ENCODE data around the gene HDAC9. TPM values are rescaled to one million over a fixed set of nuclear protein-coding genes. Genes with fewer than 3 reads are reported as not detected.

HDAC9 gene
- total RNA-seq, 1 experiment from 2014 or later = 14.7 TPM

DNA sequence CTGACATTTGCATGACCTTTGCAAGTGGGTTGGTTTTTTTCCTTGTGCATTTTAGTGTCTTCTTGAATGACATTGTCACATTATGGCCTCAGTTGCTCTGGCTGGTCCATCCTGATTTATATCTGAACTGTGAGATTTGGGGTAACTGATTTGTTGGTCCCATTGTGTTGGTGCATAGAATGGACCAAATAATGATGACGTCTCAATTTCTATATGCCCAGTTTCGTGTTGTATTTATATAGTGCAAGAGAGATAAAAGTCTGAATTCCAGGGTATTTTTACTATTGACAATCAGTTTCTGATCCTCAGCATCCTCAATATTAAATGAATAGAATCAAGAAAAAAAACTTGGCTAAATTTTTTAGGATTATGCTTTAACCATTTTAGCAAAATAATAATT lies 281.8 kb downstream of the HDAC9 start:
- no peaks in the 10 kb centered on the region for H3K27me3 ChIP-seq (ENCODE audit: insufficient read depth, low read depth)
- no TSS peak for BruUV-seq (replicated peaks)
- DNase-seq = no peak

GRCh38 chr7:18778594-18778993 lies 283.0 kb downstream of the HDAC9 start:
- H3K36me3 ChIP-seq (ENCODE audit: low read depth) = no peaks in the 10 kb centered on the region
- no peak for TF ChIP-seq EZH2 (IDR thresholded peaks at IDR 0.05; ENCODE audit: low read depth)
- TF ChIP-seq CTCF (conservative IDR thresholded peaks at IDR 0.05) = no peak
- H3K79me2 ChIP-seq (ENCODE audit: low read depth) = no peaks in the 10 kb centered on the region
- H3K27ac ChIP-seq = no peak overlapping the region
- POLR2A ChIA-PET (ENCODE audit: unreplicated experiment) = interaction anchor here (0.7 kb wide), 1 partner anchor 130 kb away, joined by 3 read pairs; no protein-coding TSS in a partner anchor
- no peak overlapping the region for H2AFZ ChIP-seq
- H3K27me3 ChIP-seq (ENCODE audit: insufficient read depth, low read depth) = no peaks in the 10 kb centered on the region
- no TSS peak for BruUV-seq (replicated peaks)
- no peaks in the 10 kb centered on the region for H3F3A ChIP-seq (ENCODE audit: insufficient read depth, low read depth)
- CTCF ChIA-PET = no interaction called here
- no peak for DNase-seq
- intact Hi-C loops (cut with micrococcal nuclease; ENCODE audit: unreplicated experiment) = no loop called here
- H3K4me3 ChIP-seq = no peak overlapping the region
- no peaks in the 10 kb centered on the region for H3K4me1 ChIP-seq (replicated peaks; ENCODE audit: insufficient read depth)
- no peaks in the 10 kb centered on the region for H3K9me3 ChIP-seq (ENCODE audit: insufficient read depth, low read depth)
- no peak overlapping the region for H3K4me2 ChIP-seq
- H3K9me2 ChIP-seq (ENCODE audit: insufficient read depth) = no peaks in the 10 kb centered on the region
- no peaks in the 10 kb centered on the region for H4K20me1 ChIP-seq (ENCODE audit: insufficient read depth)

More for the DNA sequence above, 281.8 kb downstream of the HDAC9 start:
- Histone ChIP-seq H3K4me3 (no peak overlapping the region), H3K36me3 (ENCODE audit: low read depth) (no peaks in the 10 kb centered on the region), H3F3A (ENCODE audit: insufficient read depth, low read depth) (no peaks in the 10 kb centered on the region), H4K20me1 (ENCODE audit: insufficient read depth) (no peaks in the 10 kb centered on the region), H3K79me2 (ENCODE audit: low read depth) (no peaks in the 10 kb centered on the region), H3K9me3 (ENCODE audit: insufficient read depth, low read depth) (no peaks in the 10 kb centered on the region), H3K4me2 (no peak overlapping the region), H3K9me2 (ENCODE audit: insufficient read depth) (no peaks in the 10 kb centered on the region), H3K4me1 (replicated peaks; ENCODE audit: insufficient read depth) (no peaks in the 10 kb centered on the region), H3K27ac (no peak overlapping the region), H2AFZ (no peak overlapping the region)
- no peak for TF ChIP-seq EZH2 (IDR thresholded peaks at IDR 0.05; ENCODE audit: low read depth)
- TF ChIP-seq CTCF (conservative IDR thresholded peaks at IDR 0.05) = no peak
- CTCF ChIA-PET = no interaction called here
- POLR2A ChIA-PET (ENCODE audit: unreplicated experiment) = no interaction called here
- intact Hi-C loops (cut with micrococcal nuclease; ENCODE audit: unreplicated experiment) = no loop called here

DNA sequence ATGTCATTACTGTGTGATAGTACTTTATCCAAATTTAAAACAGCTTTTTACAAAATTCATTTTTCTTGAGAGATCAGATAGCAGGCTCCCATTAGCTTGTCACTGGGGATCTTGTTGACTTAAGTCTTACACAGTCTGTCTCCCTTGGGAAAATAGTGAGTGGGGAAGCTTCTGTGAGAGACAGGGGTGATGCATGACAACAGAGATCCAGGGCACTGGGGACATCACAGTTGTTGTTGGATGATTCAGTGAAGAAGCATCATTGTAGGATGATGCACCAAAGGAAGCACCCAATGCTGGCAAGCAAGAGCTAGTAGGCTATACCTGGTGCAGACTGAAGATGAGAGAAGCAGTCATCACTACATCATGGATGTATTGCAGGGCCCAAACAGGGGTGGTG lies 284.7 kb downstream of the HDAC9 start:
- POLR2A ChIA-PET (ENCODE audit: unreplicated experiment) = no interaction called here

More for the DNA sequence above, 284.7 kb downstream of the HDAC9 start:
- BruUV-seq (replicated peaks) = no TSS peak
- no peak overlapping the region for H3K27ac ChIP-seq
- CTCF ChIA-PET = no interaction called here
- TF ChIP-seq EZH2 (IDR thresholded peaks at IDR 0.05; ENCODE audit: low read depth) = no peak
- no peak for TF ChIP-seq CTCF (conservative IDR thresholded peaks at IDR 0.05)
- no peak for DNase-seq
- no peaks in the 10 kb centered on the region for H3K36me3 ChIP-seq (ENCODE audit: low read depth)
- H2AFZ ChIP-seq = no peak overlapping the region
- H3K9me3 ChIP-seq (ENCODE audit: insufficient read depth, low read depth) = no peaks in the 10 kb centered on the region
- H3K4me2 ChIP-seq = no peak overlapping the region
- no peaks in the 10 kb centered on the region for H3K9me2 ChIP-seq (ENCODE audit: insufficient read depth)
- H3K4me1 ChIP-seq (replicated peaks; ENCODE audit: insufficient read depth) = no peaks in the 10 kb centered on the region
- no peaks in the 10 kb centered on the region for H4K20me1 ChIP-seq (ENCODE audit: insufficient read depth)
- H3K27me3 ChIP-seq (ENCODE audit: insufficient read depth, low read depth) = no peaks in the 10 kb centered on the region
- no peaks in the 10 kb centered on the region for H3F3A ChIP-seq (ENCODE audit: insufficient read depth, low read depth)
- intact Hi-C loops (cut with micrococcal nuclease; ENCODE audit: unreplicated experiment) = no loop called here
- H3K79me2 ChIP-seq (ENCODE audit: low read depth) = no peaks in the 10 kb centered on the region
- H3K4me3 ChIP-seq = no peak overlapping the region

Data from PC-9 (cell line).